ENCODE results near the gene LIPN. TPM values are rescaled to one million over a fixed set of nuclear protein-coding genes. Genes with fewer than 3 reads are reported as not detected.
"Not testable (repeated sequence)": the region's sequence is repeated elsewhere in the genome, so short reads cannot be mapped to it uniquely, and the experiment has no call there.

LIPN gene
- total and polyA plus RNA-seq, 2 donors (not counting 3 experiments of a cell fraction or from before 2014, with no cell fraction given), result not detected

- H3K4me3 ChIP-seq (replicated peaks in 1 of 3; ENCODE audit: insufficient read depth in 1 of 3, low read depth in 1 of 3, low read length in 3 of 3), result no peak overlapping the region
- DNase-seq (ENCODE audit: low read depth, low spot score), result no peak
- intact Hi-C loops (cut with micrococcal nuclease), result no loop called here
- no peak overlapping the region for H3K9ac ChIP-seq (replicated peaks; ENCODE audit: extremely low read depth, insufficient read depth, low read length)
- no peaks in the 10 kb centered on the region for H3K9me3 ChIP-seq (replicated peaks; ENCODE audit: control insufficient read depth, insufficient read depth, low read length)
- no peak for FAIRE-seq
- no peak overlapping the region for H3K27ac ChIP-seq (ENCODE audit: insufficient read depth, low read depth, low read length)
- no peak for TF ChIP-seq POLR2A (IDR thresholded peaks at IDR 0.05; ENCODE audit: low read depth, low read length)
- TF ChIP-seq CTCF (IDR thresholded peaks at IDR 0.05; ENCODE audit: extremely low read depth in 1 of 2, insufficient read depth in 1 of 2, low read depth in 1 of 2, low read length in 2 of 2), result no peak
- TF ChIP-seq GATA2 (IDR thresholded peaks at IDR 0.05; ENCODE audit: insufficient read depth, insufficient read length, low read depth, low read length), result no peak
- TF ChIP-seq POLR2AphosphoS5 (IDR thresholded peaks at IDR 0.05; ENCODE audit: insufficient read depth, low read depth, low read length), result no peak
- no peak for TF ChIP-seq JUN (IDR thresholded peaks at IDR 0.05; ENCODE audit: borderline replicate concordance, insufficient read depth, insufficient read length, low read depth)
- TF ChIP-seq FOS (IDR thresholded peaks at IDR 0.05; ENCODE audit: borderline replicate concordance, insufficient read depth, low read length), result no peak
- TF ChIP-seq EZH2 (IDR thresholded peaks at IDR 0.05; ENCODE audit: borderline replicate concordance, low read depth, low read length, severe bottlenecking), result no peak
- no peak for TF ChIP-seq MAX (IDR thresholded peaks at IDR 0.05; ENCODE audit: insufficient read depth, insufficient read length)
- no peak for TF ChIP-seq MYC (IDR thresholded peaks at IDR 0.05; ENCODE audit: low read depth, low read length)
- dilution Hi-C loops (cut with MboI; ENCODE audit: extremely low pct_ligation_motif_present, low sequenced_read_pairs), result no loop called here
- H3K79me2 ChIP-seq (ENCODE audit: control insufficient read depth, insufficient read depth, low read length), result no peaks in the 10 kb centered on the region
- no TSS peak for BruUV-seq (replicated peaks)
- no peaks in the 10 kb centered on the region for H3K9me1 ChIP-seq (replicated peaks; ENCODE audit: control insufficient read depth, extremely low read depth, insufficient read depth, low read length)
- no peaks in the 10 kb centered on the region for H4K20me1 ChIP-seq (replicated peaks; ENCODE audit: control insufficient read depth, extremely low read depth, insufficient read depth, low read length)
- ChIA-PET CTCF (interaction anchor here (1.0 to 2.5 kb wide), 5 partner anchors 10 to 170 kb away, joined by 3 to 11 read pairs (median 4); partner anchors contain the start of gene RNLS), POLR2A (no interaction called here)
- peak overlapping the region; percentile 78 for H2AFZ ChIP-seq (ENCODE audit: low read depth, low read length)
- H3K4me2 ChIP-seq (ENCODE audit: insufficient read depth, low read length), result no peak overlapping the region
- H3K27me3 ChIP-seq (ENCODE audit: control insufficient read depth in 2 of 2, insufficient read depth in 2 of 2, low read length in 2 of 2), result peaks cover 2 to 3% of the 10 kb centered on the region in 2 experiments
- H3K36me3 ChIP-seq (ENCODE audit: control insufficient read depth in 2 of 2, extremely low read depth in 1 of 2, insufficient read depth in 2 of 2, low read length in 2 of 2), result no peaks in the 10 kb centered on the region
- H3K4me1 ChIP-seq (ENCODE audit: control insufficient read depth, extremely low read depth, insufficient read depth, low read length), result no peaks in the 10 kb centered on the region
These were observed 24.2 kb upstream of the LIPN start for GRCh38 chr10:88735661-88736060.

- H3K4me1 ChIP-seq (ENCODE audit: control insufficient read depth, extremely low read depth, insufficient read depth, low read length); H3K4me2 ChIP-seq (ENCODE audit: insufficient read depth, low read length); H3K4me3 ChIP-seq (replicated peaks in 1 of 3; ENCODE audit: insufficient read depth in 1 of 3, low read depth in 1 of 3, low read length in 3 of 3); intact Hi-C loops (cut with micrococcal nuclease); H3K27ac ChIP-seq (ENCODE audit: insufficient read depth, low read depth, low read length); H3K79me2 ChIP-seq (ENCODE audit: control insufficient read depth, insufficient read depth, low read length); BruUV-seq (replicated peaks); FAIRE-seq; H3K9ac ChIP-seq (replicated peaks; ENCODE audit: extremely low read depth, insufficient read depth, low read length); dilution Hi-C loops (cut with MboI; ENCODE audit: extremely low pct_ligation_motif_present, low sequenced_read_pairs); H3K9me1 ChIP-seq (replicated peaks; ENCODE audit: control insufficient read depth, extremely low read depth, insufficient read depth, low read length); H4K20me1 ChIP-seq (replicated peaks; ENCODE audit: control insufficient read depth, extremely low read depth, insufficient read depth, low read length); DNase-seq (ENCODE audit: low read depth, low spot score); H3K27me3 ChIP-seq (ENCODE audit: control insufficient read depth in 2 of 2, insufficient read depth in 2 of 2, low read length in 2 of 2); H2AFZ ChIP-seq (ENCODE audit: low read depth, low read length); POLR2A ChIA-PET; H3K36me3 ChIP-seq (ENCODE audit: control insufficient read depth in 2 of 2, extremely low read depth in 1 of 2, insufficient read depth in 2 of 2, low read length in 2 of 2); H3K9me3 ChIP-seq (replicated peaks; ENCODE audit: control insufficient read depth, insufficient read depth, low read length): not testable (repeated sequence)
- CTCF ChIA-PET, result interaction anchor here (1.1 to 2.7 kb wide), 4 partner anchors 14 to 177 kb away, joined by 3 to 11 read pairs (median 6); no protein-coding TSS in a partner anchor
These were observed 17.9 kb upstream of the LIPN start for GRCh38 chr10:88741921-88742320.

All from endothelial cell of umbilical vein (primary cell).